ENCODE measurements around the gene PPARG.
A peak's percentile ranks its signal among the peaks of the same experiment; 100 is the strongest.

Gene PPARG

DNA sequence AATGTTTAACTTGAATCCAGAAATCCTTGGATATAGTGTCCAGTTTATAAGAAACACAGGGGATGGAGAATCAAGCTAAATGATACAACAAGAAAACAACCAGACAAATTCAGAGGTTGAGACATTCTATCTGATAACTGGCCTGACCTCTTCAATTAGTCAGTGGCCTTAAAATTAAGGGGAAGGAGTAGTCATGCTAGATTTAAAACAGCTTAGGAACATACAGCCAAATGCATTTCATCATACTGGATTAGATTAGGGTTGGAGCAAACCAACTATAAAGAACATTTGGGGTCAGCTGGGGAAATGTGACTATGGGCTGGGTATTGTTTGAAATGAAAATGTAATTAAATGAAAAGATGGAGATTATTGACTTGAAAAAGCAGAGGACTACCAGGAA, 53.3 kb downstream of the PPARG start:
- Histone ChIP-seq H3K79me2 (ENCODE audit: insufficient read depth, low read length) (no peaks in the 10 kb centered on the region), H2AFZ (ENCODE audit: low read depth, low read length) (no peak overlapping the region)

DNA sequence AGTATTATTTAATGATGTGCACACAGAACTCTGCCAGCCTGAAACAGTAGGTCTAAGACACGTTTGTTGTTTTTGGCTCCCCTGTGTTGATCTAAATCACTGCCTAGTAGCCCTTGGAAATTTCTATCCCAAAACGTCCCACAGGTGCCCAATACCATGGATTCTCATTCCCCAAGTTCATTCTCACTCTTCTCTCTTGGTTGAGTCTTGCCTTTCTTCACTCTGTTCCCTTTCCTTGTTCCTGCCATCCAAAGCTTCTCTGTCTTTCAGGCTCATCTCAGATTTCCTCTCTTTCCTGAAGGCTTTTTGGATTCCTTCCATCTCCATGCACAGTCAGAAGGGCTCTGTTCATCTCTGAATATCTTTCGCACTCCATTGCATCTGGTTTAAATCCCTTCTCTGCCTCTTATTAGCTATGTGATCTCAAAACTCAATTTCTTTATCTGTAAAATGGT, 54.2 kb downstream of the PPARG start:
- Histone ChIP-seq H3K9ac (ENCODE audit: low read depth, low read length) (no peak overlapping the region), H3K79me2 (ENCODE audit: insufficient read depth, low read length) (no peaks in the 10 kb centered on the region), H2AFZ (ENCODE audit: low read depth, low read length) (no peak overlapping the region), H3K27ac (ENCODE audit: low read length) (no peak overlapping the region), H3K4me1 (ENCODE audit: insufficient read depth, low read length) (peaks cover 28% of the 10 kb centered on the region), H3K27me3 (ENCODE audit: insufficient read depth, low read length, poor library complexity) (no peaks in the 10 kb centered on the region), H3K9me3 (ENCODE audit: insufficient read depth, low read length, severe bottlenecking) (no peaks in the 10 kb centered on the region), H3K4me2 (ENCODE audit: insufficient read depth, low read length) (no peak overlapping the region), H3K36me3 (ENCODE audit: insufficient read depth, low read length) (no peaks in the 10 kb centered on the region), H4K20me1 (ENCODE audit: insufficient read depth, low read length) (no peaks in the 10 kb centered on the region), H3K4me3 (ENCODE audit: low read depth in 1 of 2, low read length in 2 of 2) (no peak overlapping the region)
- ATAC-seq (ENCODE audit: insufficient read depth, low read depth) (no peak), DNase-seq (no peak)
- no peak for TF ChIP-seq EZH2 (IDR thresholded peaks at IDR 0.05; ENCODE audit: borderline replicate concordance, low read depth, low read length, severe bottlenecking)
- TF ChIP-seq, protein P1, sequence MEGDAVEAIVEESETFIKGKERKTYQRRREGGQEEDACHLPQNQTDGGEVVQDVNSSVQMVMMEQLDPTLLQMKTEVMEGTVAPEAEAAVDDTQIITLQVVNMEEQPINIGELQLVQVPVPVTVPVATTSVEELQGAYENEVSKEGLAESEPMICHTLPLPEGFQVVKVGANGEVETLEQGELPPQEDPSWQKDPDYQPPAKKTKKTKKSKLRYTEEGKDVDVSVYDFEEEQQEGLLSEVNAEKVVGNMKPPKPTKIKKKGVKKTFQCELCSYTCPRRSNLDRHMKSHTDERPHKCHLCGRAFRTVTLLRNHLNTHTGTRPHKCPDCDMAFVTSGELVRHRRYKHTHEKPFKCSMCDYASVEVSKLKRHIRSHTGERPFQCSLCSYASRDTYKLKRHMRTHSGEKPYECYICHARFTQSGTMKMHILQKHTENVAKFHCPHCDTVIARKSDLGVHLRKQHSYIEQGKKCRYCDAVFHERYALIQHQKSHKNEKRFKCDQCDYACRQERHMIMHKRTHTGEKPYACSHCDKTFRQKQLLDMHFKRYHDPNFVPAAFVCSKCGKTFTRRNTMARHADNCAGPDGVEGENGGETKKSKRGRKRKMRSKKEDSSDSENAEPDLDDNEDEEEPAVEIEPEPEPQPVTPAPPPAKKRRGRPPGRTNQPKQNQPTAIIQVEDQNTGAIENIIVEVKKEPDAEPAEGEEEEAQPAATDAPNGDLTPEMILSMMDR (IDR thresholded peaks at IDR 0.05; ENCODE audit: borderline replicate concordance, extremely low read depth, low read length, poor library complexity, severe bottlenecking), result no peak

More for the DNA sequence above, 53.3 kb downstream of the PPARG start:
- Histone ChIP-seq H3K36me3 (ENCODE audit: insufficient read depth, low read length) (no peaks in the 10 kb centered on the region), H4K20me1 (ENCODE audit: insufficient read depth, low read length) (no peaks in the 10 kb centered on the region), H3K9ac (ENCODE audit: low read depth, low read length) (no peak overlapping the region), H3K27ac (ENCODE audit: low read length) (no peak overlapping the region), H3K4me1 (ENCODE audit: insufficient read depth, low read length) (peaks cover 28% of the 10 kb centered on the region), H3K27me3 (ENCODE audit: insufficient read depth, low read length, poor library complexity) (no peaks in the 10 kb centered on the region), H3K4me3 (ENCODE audit: low read depth in 1 of 2, low read length in 2 of 2) (no peak overlapping the region), H3K9me3 (ENCODE audit: insufficient read depth, low read length, severe bottlenecking) (no peaks in the 10 kb centered on the region), H3K4me2 (ENCODE audit: insufficient read depth, low read length) (no peak overlapping the region)
- ATAC-seq (ENCODE audit: insufficient read depth, low read depth) (no peak), DNase-seq (no peak)
- TF ChIP-seq EZH2 (IDR thresholded peaks at IDR 0.05; ENCODE audit: borderline replicate concordance, low read depth, low read length, severe bottlenecking), result no peak
- TF ChIP-seq, protein P1 (IDR thresholded peaks at IDR 0.05; ENCODE audit: borderline replicate concordance, extremely low read depth, low read length, poor library complexity, severe bottlenecking), result no peak

DNA sequence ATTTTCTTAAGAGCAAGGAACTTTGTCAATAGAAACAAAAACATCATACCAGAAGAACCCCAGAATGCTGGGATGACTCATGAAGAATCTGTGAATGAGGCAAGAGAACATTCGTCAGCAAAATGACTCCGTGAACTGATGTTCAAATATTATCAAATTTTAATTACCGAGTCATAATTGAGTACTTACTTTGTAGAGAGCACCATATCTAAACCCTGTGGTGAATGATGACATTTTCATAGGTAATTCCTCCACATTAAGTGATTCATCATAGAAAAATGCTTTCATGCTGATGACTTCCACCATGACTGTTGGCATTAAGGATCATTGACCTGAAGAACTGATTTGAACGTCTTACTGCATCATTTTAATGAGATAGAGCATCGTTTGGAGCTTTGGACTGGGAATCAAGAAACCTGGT, 56.3 kb downstream of the PPARG start:
- no peak for DNase-seq

More for the DNA sequence above, 56.3 kb downstream of the PPARG start:
- no peak for TF ChIP-seq EZH2 (IDR thresholded peaks at IDR 0.05; ENCODE audit: borderline replicate concordance, low read depth, low read length, severe bottlenecking)
- TF ChIP-seq, protein P1 (IDR thresholded peaks at IDR 0.05; ENCODE audit: borderline replicate concordance, extremely low read depth, low read length, poor library complexity, severe bottlenecking), result no peak
- no peaks in the 10 kb centered on the region for H3K9me3 ChIP-seq (ENCODE audit: insufficient read depth, low read length, severe bottlenecking)
- H3K36me3 ChIP-seq (ENCODE audit: insufficient read depth, low read length), result no peaks in the 10 kb centered on the region
- H2AFZ ChIP-seq (ENCODE audit: low read depth, low read length), result no peak overlapping the region
- no peaks in the 10 kb centered on the region for H3K79me2 ChIP-seq (ENCODE audit: insufficient read depth, low read length)
- H3K27me3 ChIP-seq (ENCODE audit: insufficient read depth, low read length, poor library complexity), result no peaks in the 10 kb centered on the region
- no peak overlapping the region for H3K4me3 ChIP-seq (ENCODE audit: low read depth in 1 of 2, low read length in 2 of 2)
- peaks cover 28% of the 10 kb centered on the region for H3K4me1 ChIP-seq (ENCODE audit: insufficient read depth, low read length)
- ATAC-seq (ENCODE audit: insufficient read depth, low read depth), result no peak
- no peak overlapping the region for H3K4me2 ChIP-seq (ENCODE audit: insufficient read depth, low read length)
- no peak overlapping the region for H3K9ac ChIP-seq (ENCODE audit: low read depth, low read length)
- H4K20me1 ChIP-seq (ENCODE audit: insufficient read depth, low read length), result no peaks in the 10 kb centered on the region
- H3K27ac ChIP-seq (ENCODE audit: low read length), result peak overlapping the region; percentile 1; the same call in 1 of the 2 replicates
